DMS 273 (cell line): ENCODE measurements around the gene ZNF391.
"Not testable (repeated sequence)": the region's sequence is repeated elsewhere in the genome, so short reads cannot be mapped to it uniquely, and the experiment has no call there.

Source experiments
- DNase-seq: peaks from one replicate; lab custom pipeline; 2025; ENCODE audit not compliant: unreplicated experiment; lab: John Stamatoyannopoulos, UW

ZNF391 gene

DNA sequence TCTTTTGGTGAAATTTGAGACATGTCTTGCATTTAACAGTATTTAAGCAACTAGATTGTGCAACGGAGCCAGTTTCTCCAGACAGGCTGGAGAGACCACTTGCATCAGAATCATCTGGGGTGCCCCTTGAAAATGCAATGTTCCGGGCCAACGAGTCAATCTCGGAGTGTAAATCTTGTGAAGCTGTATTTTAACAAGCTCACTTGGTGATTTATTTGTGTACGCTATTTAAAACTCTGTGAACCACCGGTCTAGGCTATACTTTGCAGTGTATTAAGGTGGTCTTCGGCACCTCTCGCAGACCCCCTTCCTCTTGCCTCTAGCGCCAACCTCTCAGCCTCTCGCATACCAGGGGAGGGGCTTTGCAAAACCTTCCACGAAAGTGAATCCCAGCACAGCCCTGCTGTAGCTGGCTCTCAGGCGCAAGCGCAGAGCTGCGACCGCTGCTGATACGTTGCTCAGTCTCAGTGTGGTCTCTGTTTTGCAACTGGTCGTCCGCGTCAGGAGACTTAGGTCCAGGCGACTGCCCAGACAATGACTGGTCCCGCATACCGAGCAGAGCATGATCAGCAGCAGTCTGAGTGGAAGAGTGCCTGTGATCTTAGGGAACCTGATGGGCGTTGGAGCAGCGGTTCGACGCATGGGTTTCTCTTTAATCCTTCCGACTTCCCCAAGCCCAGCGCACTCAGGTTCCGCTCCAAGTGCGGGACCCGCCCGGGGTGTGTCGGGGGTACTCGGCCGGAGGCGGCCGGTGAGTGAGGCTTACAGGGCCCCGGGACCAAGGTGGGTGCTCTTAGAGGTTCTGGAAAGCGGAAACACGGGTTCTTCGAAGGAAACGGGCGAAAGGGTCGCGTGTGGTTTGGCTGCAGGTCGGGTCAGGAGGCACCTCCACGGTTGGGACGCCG is at the start of gene ZNF391:
Gene ZNF391 (plus strand): TSS at position 467 of the 905 bp plus-strand sequence. CDS start 11,612 bp downstream, outside the sequence.
- peak; percentile 95 for DNase-seq

DNA sequence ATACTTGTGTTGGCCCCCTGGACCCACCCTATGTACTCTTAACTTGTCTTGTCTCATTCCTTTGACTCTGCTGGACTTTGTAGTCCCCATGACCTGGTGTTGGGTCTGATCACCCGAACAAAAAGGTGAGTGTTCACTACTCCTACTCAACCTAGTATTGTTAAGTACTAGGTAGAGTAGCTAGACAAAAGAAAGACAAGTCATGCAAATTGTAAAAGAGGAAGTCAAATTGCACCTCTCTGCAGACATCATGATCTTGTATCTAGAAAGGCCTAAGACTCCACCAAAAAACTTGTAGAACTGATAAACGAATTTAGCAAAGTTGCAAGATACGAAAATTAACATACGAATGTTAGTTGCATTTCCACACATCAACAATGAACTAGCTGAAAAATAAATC is 35.7 kb upstream of the ZNF391 start:
- no peak for DNase-seq

DNA sequence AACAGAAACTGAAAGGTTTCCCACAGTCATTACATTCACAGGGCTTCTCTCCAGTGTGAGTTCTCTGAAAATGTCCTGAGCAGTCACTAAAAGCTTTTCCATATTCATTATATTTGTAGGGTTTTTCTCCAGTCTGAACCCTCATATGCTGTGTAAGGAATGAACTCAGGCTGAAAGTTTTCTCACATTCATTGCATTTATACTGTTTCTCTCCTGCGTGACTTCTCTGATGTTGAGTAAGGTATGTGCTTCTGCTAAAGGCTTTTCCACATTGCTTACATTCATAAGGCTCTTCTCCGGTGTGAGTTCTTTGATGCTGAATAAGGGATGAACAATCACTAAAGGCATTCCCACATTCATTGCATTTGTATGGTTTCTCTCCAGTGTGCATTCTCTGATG is 29.8 kb upstream of the ZNF391 start:
- DNase-seq = no peak

- no peak for DNase-seq
Measured at GRCh38 chr6:27359231-27359630, 29.3 kb upstream of the ZNF391 start.

DNA sequence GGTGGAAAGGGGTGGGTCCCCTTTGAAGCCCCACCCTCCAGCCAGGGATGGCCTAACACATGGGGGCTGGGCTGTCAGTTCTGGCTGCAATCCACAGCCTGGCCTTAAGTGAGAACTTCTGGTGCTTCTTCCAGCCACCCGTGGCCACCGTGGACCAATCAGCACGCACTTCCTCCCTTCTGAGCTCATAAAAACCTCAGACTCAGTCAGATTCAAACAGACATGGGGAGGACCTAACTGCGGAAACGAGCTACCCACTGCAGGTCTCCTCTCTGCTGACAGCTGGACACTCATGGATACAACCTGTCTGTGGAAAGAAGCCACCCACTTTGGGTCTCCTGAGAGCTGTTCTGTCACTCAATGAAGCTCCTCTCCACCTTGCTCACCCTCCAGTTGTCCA is 20.4 kb upstream of the ZNF391 start:
- DNase-seq = no peak

- DNase-seq = no peak
Measured at GRCh38 chr6:27370391-27370790, 18.2 kb upstream of the ZNF391 start.

DNA sequence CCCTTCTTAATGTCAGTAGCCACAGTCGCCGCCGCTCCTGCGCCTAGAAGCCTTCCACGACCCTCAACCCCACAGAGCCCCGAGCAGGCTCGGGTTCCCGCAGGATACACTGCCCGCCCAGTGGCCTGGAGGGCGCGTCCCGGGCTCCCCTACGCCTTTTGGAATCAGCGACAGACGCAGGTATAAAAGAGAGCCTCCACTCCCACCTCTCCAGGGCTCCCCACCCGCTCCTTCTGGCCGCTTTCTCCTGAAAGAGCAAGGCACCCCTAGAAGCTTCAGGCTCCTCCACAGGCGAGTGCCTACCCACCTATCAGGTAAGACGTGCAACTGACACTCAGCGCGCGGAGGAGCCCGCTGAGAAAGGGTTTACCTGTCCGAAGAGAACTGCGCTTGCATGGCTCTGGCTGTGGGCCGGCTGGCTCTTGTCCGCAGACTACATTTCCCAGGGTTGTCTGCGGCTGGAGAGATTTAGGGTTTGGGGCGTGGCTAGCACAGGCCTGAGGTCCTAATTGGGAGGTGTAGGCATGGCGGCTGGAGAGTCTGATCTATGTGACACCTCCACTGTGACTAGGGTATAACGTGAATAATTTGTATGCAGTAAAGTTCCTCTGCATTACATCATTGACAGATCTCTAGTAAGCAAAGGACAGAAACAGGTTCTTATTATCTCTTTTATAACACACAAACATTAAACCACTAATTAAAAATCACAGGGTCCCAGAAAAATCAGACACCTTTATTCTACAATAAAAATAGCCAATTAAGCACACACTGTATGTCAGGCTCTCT is 13.5 kb upstream of the ZNF391 start:
- peak; percentile 93 for DNase-seq

DNA sequence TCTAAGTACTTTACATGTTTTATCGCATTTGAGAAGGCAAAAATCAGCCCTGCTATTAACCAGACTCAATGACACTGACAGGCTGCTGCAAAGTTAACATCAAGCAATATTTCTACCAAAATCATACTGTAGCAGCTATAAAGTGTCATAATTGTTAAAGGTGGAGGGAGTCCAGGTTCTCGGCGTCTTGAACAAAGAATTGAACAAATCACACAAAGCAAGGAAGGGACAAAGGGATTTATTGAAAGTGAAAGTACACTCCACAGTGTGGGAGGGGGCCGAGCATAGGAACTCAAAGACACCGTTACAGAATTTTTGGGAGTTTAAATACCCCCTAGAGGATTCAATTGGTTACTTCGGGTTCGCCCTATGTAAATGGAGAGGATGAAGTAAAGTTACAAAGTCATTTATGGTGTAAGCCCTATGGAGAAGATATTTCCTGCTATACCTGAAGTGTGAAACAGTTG is 12.9 kb upstream of the ZNF391 start:
- peak; percentile 52 for DNase-seq

DNA sequence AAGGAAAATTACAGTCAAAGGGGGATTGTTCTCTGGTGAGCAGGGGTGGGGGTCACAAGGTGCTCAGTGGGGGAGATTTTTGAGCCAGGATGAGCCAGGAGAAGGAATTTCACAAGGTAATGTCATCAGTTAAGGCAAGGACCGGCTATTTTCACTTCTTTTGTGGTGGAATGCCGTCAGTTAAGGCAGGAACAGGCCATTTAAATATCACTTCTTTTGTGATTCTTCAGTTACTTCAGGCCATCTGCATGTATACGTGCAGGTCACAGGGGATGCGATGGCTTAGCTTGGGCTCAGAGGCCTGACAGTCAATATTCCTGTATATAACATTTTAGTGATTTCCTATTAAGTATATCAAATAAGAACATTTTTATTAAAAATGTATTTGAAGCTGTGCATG is 10.2 kb upstream of the ZNF391 start:
- DNase-seq = not testable (repeated sequence)

DNA sequence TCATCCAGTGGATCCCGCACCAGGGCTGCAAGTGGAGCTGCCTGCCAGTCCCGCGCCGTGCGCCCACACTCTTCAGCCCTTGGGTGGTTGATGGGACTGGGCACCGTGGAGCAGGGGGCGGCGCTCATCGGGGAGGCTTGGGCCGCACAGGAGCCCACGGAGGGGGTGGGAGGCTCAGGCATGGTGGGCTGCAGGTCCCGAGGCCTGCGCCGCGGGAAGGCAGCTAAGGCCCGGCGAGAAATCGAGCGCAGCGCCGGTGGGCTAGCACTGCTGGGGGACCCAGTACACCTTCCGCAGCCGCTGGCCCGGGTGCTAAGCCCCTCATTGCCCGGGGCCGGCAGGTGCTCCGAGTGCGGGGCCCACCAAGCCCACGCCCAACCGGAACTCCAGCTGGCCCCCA is 7.6 kb upstream of the ZNF391 start:
- DNase-seq = not testable (repeated sequence)

GRCh38 chr6:27383011-27383410 is 5.5 kb upstream of the ZNF391 start:
- no peak for DNase-seq

- no peak for DNase-seq
Measured at GRCh38 chr6:27383481-27383880, 5.1 kb upstream of the ZNF391 start.

DNA sequence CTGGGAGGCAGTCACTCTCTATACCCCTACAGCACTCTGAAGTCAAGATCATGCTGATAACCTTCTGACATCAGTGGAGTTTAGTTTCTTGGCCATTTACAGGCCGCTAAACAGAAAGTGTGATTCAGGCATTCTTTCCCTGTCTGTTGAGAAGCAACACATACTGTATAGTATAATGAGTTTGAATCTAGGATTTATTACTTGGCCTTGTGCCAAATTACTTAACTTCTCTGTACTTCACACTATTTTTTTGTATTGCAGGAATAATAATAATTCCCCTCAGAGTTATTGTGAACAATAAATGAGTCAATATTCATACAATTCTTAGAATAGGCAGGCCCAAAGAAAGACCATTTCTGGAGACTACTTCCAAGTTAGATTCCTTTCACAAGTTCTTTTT is 4.1 kb downstream of the ZNF391 start:
- DNase-seq = no peak

DNA sequence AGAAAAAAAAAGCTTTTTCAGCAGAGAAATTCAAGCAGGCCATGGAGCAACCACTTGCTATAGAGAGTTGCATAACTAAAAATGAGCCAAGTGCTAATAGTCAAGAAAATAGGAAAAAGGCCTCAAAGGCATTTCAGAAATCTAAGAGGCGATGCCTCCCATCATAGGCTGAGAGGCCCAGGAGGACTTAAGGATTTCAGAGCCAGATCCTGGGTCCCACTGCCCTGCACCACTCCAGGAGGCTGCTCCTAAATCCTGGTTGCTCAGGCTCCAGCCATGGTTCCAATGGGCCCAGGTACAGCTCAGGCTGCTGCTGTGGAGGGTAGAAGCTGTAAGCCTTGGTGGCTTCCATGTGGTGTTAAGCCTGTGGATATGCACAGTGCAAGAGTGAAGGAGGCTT is 5.5 kb downstream of the ZNF391 start:
- DNase-seq = no peak

DNA sequence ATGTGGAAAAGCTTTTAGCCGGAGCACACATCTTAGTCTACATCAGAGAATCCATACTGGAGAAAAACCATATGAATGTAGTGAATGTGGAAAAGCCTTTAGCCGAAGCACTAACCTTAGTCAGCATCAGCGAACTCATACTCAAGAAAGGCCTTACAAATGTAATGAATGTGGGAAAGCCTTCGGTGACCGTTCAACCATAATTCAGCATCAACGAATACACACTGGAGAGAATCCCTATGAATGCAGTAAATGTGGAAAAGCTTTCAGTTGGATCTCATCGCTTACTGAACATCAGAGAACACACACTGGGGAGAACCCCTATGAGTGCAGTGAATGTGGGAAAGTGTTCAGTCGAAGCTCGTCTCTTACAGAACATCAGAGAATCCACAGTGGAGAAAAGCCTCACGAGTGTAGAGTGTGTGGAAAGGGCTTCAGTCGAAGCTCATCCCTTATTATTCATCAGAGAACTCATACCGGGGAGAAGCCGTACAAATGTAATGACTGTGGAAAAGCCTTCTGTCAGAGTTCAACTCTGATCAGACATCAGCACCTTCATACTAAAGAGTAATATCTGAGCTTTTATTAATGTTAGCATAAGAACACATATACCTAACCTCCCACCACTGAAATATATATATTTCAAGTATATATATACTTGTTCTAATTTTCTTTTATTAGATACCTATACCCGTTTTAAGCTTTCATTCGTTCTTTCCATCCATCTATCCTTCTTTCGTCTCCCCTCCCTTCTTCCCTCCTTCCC is 12.5 kb downstream of the ZNF391 start:
- DNase-seq = no peak

DNA sequence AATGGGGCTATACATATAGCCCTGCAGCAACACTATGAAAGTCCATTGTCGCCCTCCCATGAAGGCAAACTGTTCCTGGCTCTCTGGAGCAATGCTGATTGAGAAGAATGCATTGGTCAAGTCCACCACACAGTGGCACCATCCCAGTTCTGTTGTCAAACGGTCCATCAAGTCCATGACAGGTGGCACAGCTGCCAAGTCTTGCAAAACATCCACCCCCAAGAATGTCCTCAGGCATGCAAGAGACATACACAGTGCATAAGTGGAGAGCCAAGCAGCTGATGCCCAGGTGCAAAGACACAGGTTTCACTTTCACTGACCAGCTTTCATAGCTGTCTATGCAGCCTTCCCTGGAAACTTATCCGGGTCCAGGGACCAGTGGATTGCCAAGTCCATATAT is 17.5 kb downstream of the ZNF391 start:
- peak; percentile 22 for DNase-seq

DNA sequence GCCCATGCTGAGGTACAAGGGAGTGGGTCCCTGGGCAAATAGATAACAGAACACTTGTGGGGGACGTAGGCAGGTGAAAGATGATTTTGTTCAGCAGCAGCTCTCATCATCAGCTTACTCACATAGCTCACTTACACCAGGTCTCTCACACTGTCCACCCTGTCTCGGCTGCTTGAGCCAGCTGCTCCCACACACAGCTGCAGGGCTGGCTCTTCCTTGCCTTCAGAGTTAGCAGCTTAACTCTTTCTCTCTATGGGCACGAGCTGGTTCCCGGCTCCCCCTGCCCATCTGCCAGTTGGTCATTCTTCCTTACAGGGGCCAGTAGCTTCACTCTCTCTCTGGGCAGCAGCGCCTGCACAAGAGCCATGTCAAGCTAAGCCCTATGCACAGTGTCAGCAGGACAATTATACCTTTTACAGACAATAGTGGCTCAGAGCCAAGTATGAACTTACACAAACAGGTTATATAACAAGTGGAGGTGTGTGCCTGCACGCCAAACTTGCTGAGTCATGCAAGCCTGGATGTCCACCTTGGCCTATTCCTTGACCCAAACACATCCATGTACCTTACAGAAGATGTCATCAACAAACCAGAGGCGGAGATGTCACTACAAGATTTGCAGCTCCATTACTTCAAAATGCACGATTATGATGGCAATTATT is 18.7 kb downstream of the ZNF391 start:
- DNase-seq = no peak

DNA sequence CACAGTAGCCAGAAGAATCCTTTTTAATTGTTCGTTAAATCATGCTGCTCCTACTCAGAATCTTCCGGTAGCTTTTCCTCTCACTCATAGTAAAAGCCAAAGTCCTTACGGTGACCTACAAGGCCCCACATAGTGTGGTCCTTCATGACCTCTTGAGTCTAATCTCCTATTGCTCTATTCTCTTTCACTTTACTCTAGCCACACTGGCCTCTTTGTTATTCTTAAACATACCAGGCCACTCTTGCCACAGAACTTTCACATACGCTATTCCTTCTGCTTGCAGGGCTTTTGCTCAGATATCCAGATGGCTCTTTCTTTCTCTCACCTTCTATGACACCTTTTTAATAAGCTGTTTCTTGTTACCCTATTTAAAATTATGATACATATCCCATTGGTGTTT is 25.7 kb downstream of the ZNF391 start:
- DNase-seq = no peak

DNA sequence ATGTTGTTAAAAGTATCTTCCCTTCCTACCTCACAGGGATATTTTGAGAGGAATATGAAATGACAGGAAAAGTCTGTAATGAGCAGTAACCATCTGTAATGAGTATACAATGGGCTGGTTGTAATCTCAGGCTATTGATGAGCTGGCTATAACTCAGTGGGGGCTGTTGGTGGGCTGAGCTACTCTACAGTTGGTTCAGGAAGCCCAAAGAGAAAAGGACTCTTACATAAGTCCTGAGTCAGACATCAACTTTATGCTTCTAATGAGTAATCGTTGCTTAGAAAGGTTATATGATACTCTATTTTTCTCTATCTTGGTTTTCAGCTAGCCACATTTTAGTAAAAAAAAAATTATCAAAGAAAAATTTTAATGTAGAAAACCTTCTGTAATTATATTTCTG is 26.4 kb downstream of the ZNF391 start:
- no peak for DNase-seq

DNA sequence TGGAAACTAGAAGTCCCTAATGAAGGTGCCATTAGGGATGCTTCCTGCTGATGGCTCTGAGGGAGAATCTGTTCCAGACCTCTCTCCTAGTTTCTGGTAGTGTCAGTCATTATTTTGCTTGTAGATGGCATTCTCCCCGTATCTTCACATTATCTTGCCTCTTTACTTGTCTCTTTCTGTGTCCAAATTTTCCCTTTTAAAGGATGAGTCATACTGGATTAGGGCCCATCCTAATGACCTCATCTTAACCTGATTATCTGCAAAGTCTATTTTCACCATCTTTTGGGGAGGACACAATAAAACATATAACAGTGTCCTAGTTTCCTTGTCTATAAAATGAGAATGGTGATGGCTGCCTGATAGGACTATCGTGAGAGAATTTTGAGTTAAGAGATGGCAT is 27.3 kb downstream of the ZNF391 start:
- DNase-seq = no peak

GRCh38 chr6:27419363-27419762 is 30.8 kb downstream of the ZNF391 start:
- DNase-seq = no peak
